SU-DHL-6 (cell line): Measurements from ENCODE around the gene APCDD1.

Experiments used
- H2AFZ ChIP-seq: fragments of 200-600 bp; sonication (generic); 2 replicates; pipeline ENCODE4 v1.6.1; 2014; ENCODE audit warnings: low read depth, mild to moderate bottlenecking, moderate library complexity, mixed read lengths, antibody characterized with exemption, low read length; ENCODE audit not compliant: severe bottlenecking
- H3F3A ChIP-seq: fragments of 200-600 bp; shearing (Covaris generic); 2 replicates; pipeline ENCODE4 v1.6.0; 2016; ENCODE audit warnings: antibody characterized with exemption, mild to moderate bottlenecking; ENCODE audit not compliant: insufficient read depth
- H3K27ac ChIP-seq: fragments of 200-600 bp; sonication (generic); 2 replicates; pipeline ENCODE4 v1.5.1; 2016; ENCODE audit warnings: low read depth, mild to moderate bottlenecking, low read length, moderate library complexity, mixed read lengths
- H3K27me3 ChIP-seq: fragments of 200-600 bp; sonication (generic), shearing (Covaris generic); 2 replicates; pipeline ENCODE4 v1.6.0; 2014; ENCODE audit warnings: mild to moderate bottlenecking, low read length
- H3K36me3 ChIP-seq: fragments of 200-600 bp; sonication (generic); 2 replicates; pipeline ENCODE4 v1.6.1; 2014; ENCODE audit warnings: mild to moderate bottlenecking, low read length, mixed read lengths
- H3K4me2 ChIP-seq: fragments of 300-600, 200-600 bp; shearing (Covaris generic), sonication (generic); 2 replicates; pipeline ENCODE4 v1.6.0; 2014; ENCODE audit warnings: low read length, low read depth, mild to moderate bottlenecking; ENCODE audit not compliant: poor library complexity, severe bottlenecking
- H3K4me3 ChIP-seq: fragments of 200-600 bp; sonication (generic); 2 replicates; pipeline ENCODE4 v1.5.1; 2014; ENCODE audit warnings: antibody characterized with exemption, low read length, mild to moderate bottlenecking, mixed read lengths; ENCODE audit not compliant: insufficient read depth, poor library complexity, severe bottlenecking
- H3K79me2 ChIP-seq: fragments of 200-600 bp; sonication (generic); 2 replicates; pipeline ENCODE4 v1.6.1; 2014; ENCODE audit warnings: mild to moderate bottlenecking, low read length, moderate library complexity; ENCODE audit not compliant: insufficient read depth
- H3K9ac ChIP-seq: fragments of 200-600 bp; sonication (generic); 2 replicates; pipeline ENCODE4 v1.7.0; 2014; ENCODE audit warnings: mild to moderate bottlenecking, low read length
- H3K9me2 ChIP-seq: fragments of 200-600 bp; sonication (generic); replicated peaks from 2 replicates; pipeline ENCODE4 v1.6.1; 2014; ENCODE audit warnings: low read length; ENCODE audit not compliant: insufficient read depth
- H3K9me3 ChIP-seq: fragments of 200-600 bp; sonication (generic); 2 replicates; pipeline ENCODE4 v1.6.1; 2014; ENCODE audit warnings: low read length, mixed read lengths; ENCODE audit not compliant: insufficient read depth
- H4K20me1 ChIP-seq: fragments of 200-600 bp; sonication (generic); 2 replicates; pipeline ENCODE4 v1.6.1; 2014; ENCODE audit warnings: low read depth, mild to moderate bottlenecking, antibody characterized with exemption, low read length, moderate library complexity, mixed read lengths
- CTCF ChIP-seq: fragments of 200-600 bp; sonication (generic); IDR thresholded peaks from one replicate; pipeline ENCODE4 v1.5.1; 2017; ENCODE audit warnings: antibody characterized with exemption, mild to moderate bottlenecking, low read length, moderate library complexity; ENCODE audit not compliant: insufficient read depth, poor library complexity, severe bottlenecking
- EZH2phosphoT487 ChIP-seq: fragments of 200-600 bp; sonication (generic), shearing (Covaris generic); conservative IDR thresholded peaks from 2 replicates; pipeline ENCODE4 v1.6.1; 2018; ENCODE audit warnings: mild to moderate bottlenecking, antibody characterized with exemption, low read length, moderate library complexity, mixed read lengths

Gene APCDD1

GRCh38 chr18:10418836-10419235, 35.6 kb upstream of the APCDD1 start:
- no peaks in the 10 kb centered on the region for H4K20me1 ChIP-seq
- no peaks in the 10 kb centered on the region for H3K36me3 ChIP-seq
- no peaks in the 10 kb centered on the region for H3K9me3 ChIP-seq
- no peak overlapping the region for H3K4me2 ChIP-seq
- H3K27me3 ChIP-seq: no peaks in the 10 kb centered on the region
- H3F3A ChIP-seq: no peaks in the 10 kb centered on the region
- H3K9me2 ChIP-seq: no peaks in the 10 kb centered on the region
- H3K27ac ChIP-seq: no peak overlapping the region
- no peak overlapping the region for H3K9ac ChIP-seq
- H3K4me3 ChIP-seq: no peak overlapping the region
- TF ChIP-seq EZH2phosphoT487 (no peak), CTCF (no peak)
- no peak overlapping the region for H2AFZ ChIP-seq
- H3K79me2 ChIP-seq: no peaks in the 10 kb centered on the region

GRCh38 chr18:10419420-10420103, 34.9 kb upstream of the APCDD1 start:
- H3K9me3 ChIP-seq: no peaks in the 10 kb centered on the region
- H3K36me3 ChIP-seq: no peaks in the 10 kb centered on the region
- H2AFZ ChIP-seq: no peak overlapping the region
- no peaks in the 10 kb centered on the region for H3F3A ChIP-seq
- TF ChIP-seq CTCF (no peak), EZH2phosphoT487 (no peak)
- H3K9ac ChIP-seq: no peak overlapping the region
- no peaks in the 10 kb centered on the region for H4K20me1 ChIP-seq
- no peak overlapping the region for H3K4me2 ChIP-seq
- no peaks in the 10 kb centered on the region for H3K79me2 ChIP-seq
- H3K27ac ChIP-seq: no peak overlapping the region
- no peaks in the 10 kb centered on the region for H3K9me2 ChIP-seq
- no peaks in the 10 kb centered on the region for H3K27me3 ChIP-seq
- no peak overlapping the region for H3K4me3 ChIP-seq

GRCh38 chr18:10420561-10421352, 33.7 kb upstream of the APCDD1 start:
- H3K36me3 ChIP-seq: no peaks in the 10 kb centered on the region
- no peak overlapping the region for H3K4me2 ChIP-seq
- no peak overlapping the region for H3K9ac ChIP-seq
- no peaks in the 10 kb centered on the region for H4K20me1 ChIP-seq
- H3K79me2 ChIP-seq: no peaks in the 10 kb centered on the region
- no peaks in the 10 kb centered on the region for H3F3A ChIP-seq
- no peak overlapping the region for H3K27ac ChIP-seq
- no peaks in the 10 kb centered on the region for H3K27me3 ChIP-seq
- TF ChIP-seq CTCF: no peak
- no peak for TF ChIP-seq EZH2phosphoT487
- no peak overlapping the region for H2AFZ ChIP-seq
- no peaks in the 10 kb centered on the region for H3K9me3 ChIP-seq
- H3K9me2 ChIP-seq: no peaks in the 10 kb centered on the region
- no peak overlapping the region for H3K4me3 ChIP-seq
